Body of pancreas (tissue), 4 donors: ENCODE data around the gene HDLBP.

Experiments
- POLR2A ChIP-seq, 3 donors: fragments of 450-650 bp; IDR thresholded peaks; one replicate each; pipeline ENCODE4 v1.6.1; 2016; ENCODE audit warnings: antibody characterized with exemption in 3 of 3, mild to moderate bottlenecking in 2 of 3
- TF ChIP-seq, protein P1 (sequence below), 7 experiments: fragments of 450-650 bp in 4 of 7; fragments of 200-600 bp in 3 of 7; sonication (generic) in 3 of 7; IDR thresholded peaks; one replicate each; pipeline ENCODE4 v1.5.1; 2016 to 2019; ENCODE audit warnings: antibody characterized with exemption in 7 of 7

DNA sequence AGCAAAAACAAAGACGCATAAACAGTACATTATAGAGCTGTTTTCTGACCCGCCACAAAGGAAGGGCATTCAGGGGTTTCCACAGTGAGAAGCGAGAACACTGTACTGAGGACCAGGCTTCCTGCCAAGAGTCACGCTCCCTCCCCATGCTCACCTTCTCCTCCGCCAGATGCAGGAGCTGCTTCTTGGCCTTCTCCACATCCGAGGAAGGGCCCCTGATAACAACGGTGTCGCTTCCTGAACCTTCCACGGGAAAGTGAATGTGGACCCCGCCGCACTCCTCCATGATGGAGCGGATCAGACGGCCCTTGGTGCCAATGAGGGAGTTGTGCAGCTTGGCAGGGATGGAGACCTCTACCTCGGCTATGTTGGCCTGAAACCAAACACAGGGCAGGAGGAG lies 73.2 kb downstream of the HDLBP start:
- TF ChIP-seq, protein P1, sequence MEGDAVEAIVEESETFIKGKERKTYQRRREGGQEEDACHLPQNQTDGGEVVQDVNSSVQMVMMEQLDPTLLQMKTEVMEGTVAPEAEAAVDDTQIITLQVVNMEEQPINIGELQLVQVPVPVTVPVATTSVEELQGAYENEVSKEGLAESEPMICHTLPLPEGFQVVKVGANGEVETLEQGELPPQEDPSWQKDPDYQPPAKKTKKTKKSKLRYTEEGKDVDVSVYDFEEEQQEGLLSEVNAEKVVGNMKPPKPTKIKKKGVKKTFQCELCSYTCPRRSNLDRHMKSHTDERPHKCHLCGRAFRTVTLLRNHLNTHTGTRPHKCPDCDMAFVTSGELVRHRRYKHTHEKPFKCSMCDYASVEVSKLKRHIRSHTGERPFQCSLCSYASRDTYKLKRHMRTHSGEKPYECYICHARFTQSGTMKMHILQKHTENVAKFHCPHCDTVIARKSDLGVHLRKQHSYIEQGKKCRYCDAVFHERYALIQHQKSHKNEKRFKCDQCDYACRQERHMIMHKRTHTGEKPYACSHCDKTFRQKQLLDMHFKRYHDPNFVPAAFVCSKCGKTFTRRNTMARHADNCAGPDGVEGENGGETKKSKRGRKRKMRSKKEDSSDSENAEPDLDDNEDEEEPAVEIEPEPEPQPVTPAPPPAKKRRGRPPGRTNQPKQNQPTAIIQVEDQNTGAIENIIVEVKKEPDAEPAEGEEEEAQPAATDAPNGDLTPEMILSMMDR (IDR thresholded peaks at IDR 0.05): no peak
- TF ChIP-seq POLR2A (IDR thresholded peaks at IDR 0.05): no peak
